ENCODE results near the gene GRK3. TPM values are rescaled to one million over a fixed set of nuclear protein-coding genes. Genes with fewer than 3 reads are reported as not detected.

The GRK3 gene
- polyA plus RNA-seq, 4 donors: 0.22 to 6.0 (median 2.0) TPM

- FAIRE-seq (no peak), DNase-seq (no peak)
- no peaks in the 10 kb centered on the region for H3K4me1 ChIP-seq (ENCODE audit: control insufficient read depth in 3 of 3, insufficient read depth in 2 of 3, low read depth in 1 of 3, low read length in 2 of 3)
- no peak overlapping the region for H3K4me3 ChIP-seq (ENCODE audit: low read depth in 1 of 3, low read length in 3 of 3)
- no peaks in the 10 kb centered on the region for H3K9me3 ChIP-seq (ENCODE audit: control insufficient read depth in 2 of 2, insufficient read depth in 1 of 2, low read depth in 1 of 2, low read length in 1 of 2)
- peaks cover 0 to 5% (median 0%) of the 10 kb centered on the region in 3 donors for H3K36me3 ChIP-seq (ENCODE audit: control insufficient read depth in 3 of 3, insufficient read depth in 2 of 3, low read depth in 1 of 3, low read length in 3 of 3)
- no peaks in the 10 kb centered on the region for H3K27me3 ChIP-seq (ENCODE audit: control insufficient read depth in 3 of 3, insufficient read depth in 3 of 3, low read length in 3 of 3)
- no peak overlapping the region for H3K27ac ChIP-seq (ENCODE audit: low read depth in 1 of 3, low read length in 2 of 3)
- WGBS, 3 donors: 86 to 88% (median 88%) methylated on average over 10 of the region's 10 CpGs
Observed at GRCh38 chr22:25718135-25718840, 153.8 kb downstream of the GRK3 start.

GRCh38 chr22:25722223-25722622, 157.7 kb downstream of the GRK3 start:
- Histone ChIP-seq H3K4me1 (ENCODE audit: control insufficient read depth in 3 of 3, insufficient read depth in 2 of 3, low read depth in 1 of 3, low read length in 2 of 3) (no peaks in the 10 kb centered on the region), H3K27me3 (ENCODE audit: control insufficient read depth in 3 of 3, insufficient read depth in 3 of 3, low read length in 3 of 3) (no peaks in the 10 kb centered on the region), H3K9me3 (ENCODE audit: control insufficient read depth in 2 of 2, insufficient read depth in 1 of 2, low read depth in 1 of 2, low read length in 1 of 2) (no peaks in the 10 kb centered on the region), H3K36me3 (ENCODE audit: control insufficient read depth in 3 of 3, insufficient read depth in 2 of 3, low read depth in 1 of 3, low read length in 3 of 3) (peaks cover 0 to 5% (median 0%) of the 10 kb centered on the region in 3 donors), H3K4me3 (ENCODE audit: low read depth in 1 of 3, low read length in 3 of 3) (no peak overlapping the region), H3K27ac (ENCODE audit: low read depth in 1 of 3, low read length in 2 of 3) (no peak overlapping the region)
- whole genome bisulfite sequencing, 3 donors: 92 to 94% (median 93%) methylated on average over 16 of the region's 16 CpGs
- DNase-seq (no peak), FAIRE-seq (no peak)

GRCh38 chr22:25722626-25723025, 158.2 kb downstream of the GRK3 start:
- FAIRE-seq: no peak
- no peak for DNase-seq
- H3K4me3 ChIP-seq (ENCODE audit: low read depth in 1 of 3, low read length in 3 of 3): no peak overlapping the region
- no peaks in the 10 kb centered on the region for H3K9me3 ChIP-seq (ENCODE audit: control insufficient read depth in 2 of 2, insufficient read depth in 1 of 2, low read depth in 1 of 2, low read length in 1 of 2)
- H3K4me1 ChIP-seq (ENCODE audit: control insufficient read depth in 3 of 3, insufficient read depth in 2 of 3, low read depth in 1 of 3, low read length in 2 of 3): no peaks in the 10 kb centered on the region
- 83 to 97% (median 94%) methylated on average over 3 of the region's 3 CpGs for WGBS, 3 donors
- no peaks in the 10 kb centered on the region for H3K27me3 ChIP-seq (ENCODE audit: control insufficient read depth in 3 of 3, insufficient read depth in 3 of 3, low read length in 3 of 3)
- no peak overlapping the region for H3K27ac ChIP-seq (ENCODE audit: low read depth in 1 of 3, low read length in 2 of 3)
- H3K36me3 ChIP-seq (ENCODE audit: control insufficient read depth in 3 of 3, insufficient read depth in 2 of 3, low read depth in 1 of 3, low read length in 3 of 3): peaks cover 0 to 5% (median 0%) of the 10 kb centered on the region in 3 donors

- Histone ChIP-seq H3K9me3 (ENCODE audit: control insufficient read depth in 2 of 2, insufficient read depth in 1 of 2, low read depth in 1 of 2, low read length in 1 of 2) (no peaks in the 10 kb centered on the region), H3K27me3 (ENCODE audit: control insufficient read depth in 3 of 3, insufficient read depth in 3 of 3, low read length in 3 of 3) (no peaks in the 10 kb centered on the region), H3K27ac (ENCODE audit: low read depth in 1 of 3, low read length in 2 of 3) (no peak overlapping the region), H3K4me3 (ENCODE audit: low read depth in 1 of 3, low read length in 3 of 3) (no peak overlapping the region), H3K36me3 (ENCODE audit: control insufficient read depth in 3 of 3, insufficient read depth in 2 of 3, low read depth in 1 of 3, low read length in 3 of 3) (peaks cover 0 to 5% (median 0%) of the 10 kb centered on the region in 3 donors), H3K4me1 (ENCODE audit: control insufficient read depth in 3 of 3, insufficient read depth in 2 of 3, low read depth in 1 of 3, low read length in 2 of 3) (no peaks in the 10 kb centered on the region)
- FAIRE-seq (no peak), DNase-seq (no peak)
- WGBS, 3 donors: 42 to 55% (median 44%) methylated on average over 4 of the region's 4 CpGs
Observed at GRCh38 chr22:25726241-25726640, 161.8 kb downstream of the GRK3 start.

GRCh38 chr22:25728071-25728470, 163.6 kb downstream of the GRK3 start:
- WGBS, 3 donors: 84 to 89% (median 85%) methylated on average over 7 of the region's 7 CpGs
- Histone ChIP-seq H3K4me1 (ENCODE audit: control insufficient read depth in 3 of 3, insufficient read depth in 2 of 3, low read depth in 1 of 3, low read length in 2 of 3) (no peaks in the 10 kb centered on the region), H3K27me3 (ENCODE audit: control insufficient read depth in 3 of 3, insufficient read depth in 3 of 3, low read length in 3 of 3) (no peaks in the 10 kb centered on the region), H3K4me3 (ENCODE audit: low read depth in 1 of 3, low read length in 3 of 3) (no peak overlapping the region), H3K27ac (ENCODE audit: low read depth in 1 of 3, low read length in 2 of 3) (no peak overlapping the region), H3K36me3 (ENCODE audit: control insufficient read depth in 3 of 3, insufficient read depth in 2 of 3, low read depth in 1 of 3, low read length in 3 of 3) (no peaks in the 10 kb centered on the region), H3K9me3 (ENCODE audit: control insufficient read depth in 2 of 2, insufficient read depth in 1 of 2, low read depth in 1 of 2, low read length in 1 of 2) (no peaks in the 10 kb centered on the region)
- FAIRE-seq: no peak
- no peak for DNase-seq

- no peak overlapping the region for H3K27ac ChIP-seq (ENCODE audit: low read depth in 1 of 3, low read length in 2 of 3)
- DNase-seq (no peak), FAIRE-seq (no peak)
- no peaks in the 10 kb centered on the region for H3K27me3 ChIP-seq (ENCODE audit: control insufficient read depth in 3 of 3, insufficient read depth in 3 of 3, low read length in 3 of 3)
- H3K4me3 ChIP-seq (ENCODE audit: low read depth in 1 of 3, low read length in 3 of 3): no peak overlapping the region
- H3K36me3 ChIP-seq (ENCODE audit: control insufficient read depth in 3 of 3, insufficient read depth in 2 of 3, low read depth in 1 of 3, low read length in 3 of 3): no peaks in the 10 kb centered on the region
- no peaks in the 10 kb centered on the region for H3K4me1 ChIP-seq (ENCODE audit: control insufficient read depth in 3 of 3, insufficient read depth in 2 of 3, low read depth in 1 of 3, low read length in 2 of 3)
- H3K9me3 ChIP-seq (ENCODE audit: control insufficient read depth in 2 of 2, insufficient read depth in 1 of 2, low read depth in 1 of 2, low read length in 1 of 2): no peaks in the 10 kb centered on the region
- 70 to 77% (median 72%) methylated on average over 19 of the region's 19 CpGs for WGBS, 3 donors
Observed at GRCh38 chr22:25729016-25729995, 164.8 kb downstream of the GRK3 start.

GRCh38 chr22:25735650-25736049, 171.2 kb downstream of the GRK3 start:
- no peak overlapping the region for H3K4me3 ChIP-seq (ENCODE audit: low read depth in 1 of 3, low read length in 3 of 3)
- no peaks in the 10 kb centered on the region for H3K36me3 ChIP-seq (ENCODE audit: control insufficient read depth in 3 of 3, insufficient read depth in 2 of 3, low read depth in 1 of 3, low read length in 3 of 3)
- no peaks in the 10 kb centered on the region for H3K9me3 ChIP-seq (ENCODE audit: control insufficient read depth in 2 of 2, insufficient read depth in 1 of 2, low read depth in 1 of 2, low read length in 1 of 2)
- H3K27me3 ChIP-seq (ENCODE audit: control insufficient read depth in 3 of 3, insufficient read depth in 3 of 3, low read length in 3 of 3): no peaks in the 10 kb centered on the region
- WGBS, 3 donors: 46 to 84% (median 61%) methylated on average over 2 of the region's 2 CpGs
- FAIRE-seq: no peak
- no peak overlapping the region for H3K27ac ChIP-seq (ENCODE audit: low read depth in 1 of 3, low read length in 2 of 3)
- no peaks in the 10 kb centered on the region for H3K4me1 ChIP-seq (ENCODE audit: control insufficient read depth in 3 of 3, insufficient read depth in 2 of 3, low read depth in 1 of 3, low read length in 2 of 3)
- DNase-seq: no peak

GRCh38 chr22:25736378-25737011, 172.0 kb downstream of the GRK3 start:
- H3K9me3 ChIP-seq (ENCODE audit: control insufficient read depth in 2 of 2, insufficient read depth in 1 of 2, low read depth in 1 of 2, low read length in 1 of 2): no peaks in the 10 kb centered on the region
- 60 to 76% (median 65%) methylated on average over 9 of the region's 9 CpGs for WGBS, 3 donors
- H3K4me1 ChIP-seq (ENCODE audit: control insufficient read depth in 3 of 3, insufficient read depth in 2 of 3, low read depth in 1 of 3, low read length in 2 of 3): no peaks in the 10 kb centered on the region
- H3K4me3 ChIP-seq (ENCODE audit: low read depth in 1 of 3, low read length in 3 of 3): no peak overlapping the region
- DNase-seq (no peak), FAIRE-seq (no peak)
- peaks cover 0 to under 1% (median 0%) of the 10 kb centered on the region in 3 donors for H3K27me3 ChIP-seq (ENCODE audit: control insufficient read depth in 3 of 3, insufficient read depth in 3 of 3, low read length in 3 of 3)
- H3K27ac ChIP-seq (ENCODE audit: low read depth in 1 of 3, low read length in 2 of 3): no peak overlapping the region
- H3K36me3 ChIP-seq (ENCODE audit: control insufficient read depth in 3 of 3, insufficient read depth in 2 of 3, low read depth in 1 of 3, low read length in 3 of 3): no peaks in the 10 kb centered on the region

Measured in small intestine (tissue), 7 donors.